ENCODE results near the gene ATP6AP1.

GRCh38 chrX:154441564-154441963, 13.1 kb downstream of the ATP6AP1 start:
- TF ChIP-seq POLR2A (IDR thresholded peaks at IDR 0.05) (no peak), CTCF (IDR thresholded peaks at IDR 0.05) (no peak)
